Peyer's patch (tissue), 4 donors: ENCODE results near the gene PSPH. TPM values are rescaled to one million over a fixed set of nuclear protein-coding genes. Genes with fewer than 3 reads are reported as not detected.
A peak's percentile ranks its signal among the peaks of the same experiment; 100 is the strongest.

Source experiments
- DNase-seq, 3 donors: peaks; one replicate each; pipeline ENCODE4 v3.0.0-alpha.2; 2017 to 2019
- H3K27ac ChIP-seq, 4 donors: fragments of 200-600 bp; sonication (generic); one replicate each; pipeline ENCODE4 v1.5.1; 2016 to 2019
- H3K27me3 ChIP-seq, 2 donors: fragments of 200-600 bp; sonication (generic); one replicate each; pipeline ENCODE4 v1.5.1; 2019
- H3K36me3 ChIP-seq, 3 donors: fragments of 200-600 bp; sonication (generic); one replicate each; pipeline ENCODE4 v1.5.1; 2016 to 2019
- H3K4me1 ChIP-seq, 4 donors: fragments of 200-600 bp; sonication (generic); one replicate each; pipeline ENCODE4 v1.5.1; 2016 to 2019
- H3K4me3 ChIP-seq, 4 donors: fragments of 200-600 bp; sonication (generic); 1 replicate in 3 of 4; 2 replicates in 1 of 4; pipeline ENCODE4 v1.5.1; 2016 to 2019; ENCODE audit warnings: mild to moderate bottlenecking in 1 of 4
- H3K9me3 ChIP-seq, 4 donors: fragments of 200-600 bp; sonication (generic); one replicate each; pipeline ENCODE4 v1.5.1; 2016 to 2019; ENCODE audit warnings: mild to moderate bottlenecking in 1 of 4
- CTCF ChIP-seq, 6 experiments: fragments of 450-650 bp in 4 of 6; fragments of 200-600 bp in 2 of 6; sonication (generic) in 1 of 6; IDR thresholded peaks; one replicate each; pipeline ENCODE4 v1.5.1; 2017 to 2019; ENCODE audit warnings: antibody characterized with exemption in 6 of 6, mild to moderate bottlenecking in 3 of 6, moderate library complexity in 1 of 6
- POLR2A ChIP-seq, 2 donors: fragments of 450-650 bp; IDR thresholded peaks; one replicate each; pipeline ENCODE4 v1.5.1; 2017; ENCODE audit warnings: antibody characterized with exemption in 2 of 2, mild to moderate bottlenecking in 2 of 2, moderate library complexity in 2 of 2
- total RNA-seq, 4 donors: library from RNA; depleted of rRNA; stranded (reverse); fragments of >200 nt; gene quantifications; one replicate each; pipeline ENCODE4 v1.1.0, GENCODE V29; 2016

Gene PSPH
- total RNA-seq, 4 donors from 2014 or later, result 12.3 to 25.6 (median 16.1) TPM

GRCh38 chr7:55969391-55969790 is 81.9 kb downstream of the PSPH start:
- no peak for TF ChIP-seq POLR2A (IDR thresholded peaks at IDR 0.05)
- no peak for TF ChIP-seq CTCF (IDR thresholded peaks at IDR 0.05)
- H3K4me3 ChIP-seq, result no peak overlapping the region
- no peak overlapping the region for H3K27ac ChIP-seq
- no peak for DNase-seq
- peaks cover 0 to 6% (median 0%) of the 10 kb centered on the region in 3 donors for H3K36me3 ChIP-seq
- H3K4me1 ChIP-seq, result peaks cover 0 to 8% (median 0%) of the 10 kb centered on the region in 4 donors
- no peaks in the 10 kb centered on the region for H3K27me3 ChIP-seq
- no peaks in the 10 kb centered on the region for H3K9me3 ChIP-seq

- DNase-seq, result no peak
Measured at GRCh38 chr7:55966851-55967250, 84.4 kb downstream of the PSPH start.

GRCh38 chr7:55965805-55966421 is 85.3 kb downstream of the PSPH start:
- peak overlapping the region in 2 of 4 donors; percentile 68 to 86 for H3K27ac ChIP-seq
- TF ChIP-seq CTCF (IDR thresholded peaks at IDR 0.05) (no peak), POLR2A (IDR thresholded peaks at IDR 0.05) (no peak)
- H3K4me1 ChIP-seq, result peaks cover 0 to 8% (median 4%) of the 10 kb centered on the region in 4 donors
- H3K9me3 ChIP-seq, result no peaks in the 10 kb centered on the region
- H3K4me3 ChIP-seq, result peak overlapping the region in 2 of 4 donors; percentile 58 to 84
- H3K36me3 ChIP-seq, result peaks cover 0 to 6% (median 0%) of the 10 kb centered on the region in 3 donors
- DNase-seq, result no peak
- H3K27me3 ChIP-seq, result no peaks in the 10 kb centered on the region

More at GRCh38 chr7:55966851-55967250, 84.4 kb downstream of the PSPH start:
- Histone ChIP-seq H3K36me3 (peaks cover 0 to 6% (median 0%) of the 10 kb centered on the region in 3 donors), H3K4me1 (peaks cover 0 to 8% (median 4%) of the 10 kb centered on the region in 4 donors), H3K27me3 (no peaks in the 10 kb centered on the region), H3K27ac (no peak overlapping the region), H3K4me3 (no peak overlapping the region), H3K9me3 (no peaks in the 10 kb centered on the region)
- TF ChIP-seq CTCF (IDR thresholded peaks at IDR 0.05) (no peak), POLR2A (IDR thresholded peaks at IDR 0.05) (no peak)

- peak in 1 of 6 experiments; percentile 11 for TF ChIP-seq CTCF (IDR thresholded peaks at IDR 0.05)
- TF ChIP-seq POLR2A (IDR thresholded peaks at IDR 0.05), result no peak
Measured at GRCh38 chr7:55965100-55965470, 86.2 kb downstream of the PSPH start.

GRCh38 chr7:55964261-55965099 is 86.8 kb downstream of the PSPH start, which contains the start of gene NIPSNAP2:
TSS of gene NIPSNAP2 (plus strand) at chr7:55964585. CDS start at chr7:55964610, 25 bp downstream.
- H3K4me1 ChIP-seq, result peaks cover 0 to 8% (median 4%) of the 10 kb centered on the region in 4 donors
- H3K4me3 ChIP-seq, result peak within 1 kb of the TSS; percentile 58 to 84 (median 78)
- H3K9me3 ChIP-seq, result no peaks in the 10 kb centered on the region
- H3K36me3 ChIP-seq, result peaks cover 0 to 6% (median 0%) of the 10 kb centered on the region in 3 donors
- H3K27me3 ChIP-seq, result no peaks in the 10 kb centered on the region
- peak within 1 kb of the TSS; percentile 86 to 98 (median 90) for H3K27ac ChIP-seq
- peak; percentile 57 to 93 (median 87) for DNase-seq
- peak; percentile 64 to 81 for TF ChIP-seq POLR2A (IDR thresholded peaks at IDR 0.05)
- peak; percentile 10 to 89 (median 58) for TF ChIP-seq CTCF (IDR thresholded peaks at IDR 0.05)

More at GRCh38 chr7:55965100-55965470, 86.2 kb downstream of the PSPH start:
- Histone ChIP-seq H3K9me3 (no peaks in the 10 kb centered on the region), H3K27me3 (no peaks in the 10 kb centered on the region), H3K27ac (peak overlapping the region; percentile 86 to 98 (median 90)), H3K4me3 (peak overlapping the region; percentile 58 to 84 (median 78)), H3K36me3 (peaks cover 0 to 6% (median 0%) of the 10 kb centered on the region in 3 donors), H3K4me1 (peaks cover 0 to 8% (median 4%) of the 10 kb centered on the region in 4 donors)
- no peak for DNase-seq
